Measurements from ENCODE around the gene PTPN11. TPM values are rescaled to one million over a fixed set of nuclear protein-coding genes. Genes with fewer than 3 reads are reported as not detected.

The PTPN11 gene
- total and polyA plus RNA-seq, 2 donors (not counting 3 experiments of a cell fraction or from before 2014, with no cell fraction given) = 36.5 to 107 TPM

DNA sequence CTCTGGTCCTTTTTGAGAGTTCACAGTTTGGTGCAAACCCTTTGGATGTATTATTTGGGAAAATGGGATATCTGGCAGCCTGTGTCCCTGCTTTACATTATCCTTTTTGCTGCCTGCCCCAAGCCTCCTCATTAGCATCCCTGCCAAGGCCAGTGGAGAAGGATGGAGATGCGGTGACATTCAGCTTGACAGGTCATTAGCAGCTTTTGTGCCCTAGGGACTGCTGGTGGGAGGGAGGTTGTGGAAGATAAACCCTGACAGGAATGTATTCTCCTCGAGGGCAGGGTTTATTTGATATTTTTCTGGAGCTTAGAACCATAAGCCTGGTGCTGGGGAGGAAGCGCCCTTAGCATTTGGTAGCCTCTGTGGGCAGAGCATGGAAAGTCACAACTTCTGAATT lies 49.3 kb downstream of the PTPN11 start:
- Histone ChIP-seq H3K9me1 (replicated peaks; ENCODE audit: control insufficient read depth, extremely low read depth, insufficient read depth, low read length) (no peaks in the 10 kb centered on the region), H4K20me1 (replicated peaks; ENCODE audit: control insufficient read depth, extremely low read depth, insufficient read depth, low read length) (no peaks in the 10 kb centered on the region), H3K9me3 (replicated peaks; ENCODE audit: control insufficient read depth, insufficient read depth, low read length) (no peaks in the 10 kb centered on the region), H3K79me2 (ENCODE audit: control insufficient read depth, insufficient read depth, low read length) (no peaks in the 10 kb centered on the region), H3K4me2 (ENCODE audit: insufficient read depth, low read length) (no peak overlapping the region), H3K36me3 (ENCODE audit: control insufficient read depth in 2 of 2, extremely low read depth in 1 of 2, insufficient read depth in 2 of 2, low read length in 2 of 2) (peaks cover 5 to 7% of the 10 kb centered on the region in 2 experiments), H3K9ac (replicated peaks; ENCODE audit: extremely low read depth, insufficient read depth, low read length) (no peak overlapping the region), H3K4me1 (ENCODE audit: control insufficient read depth, extremely low read depth, insufficient read depth, low read length) (no peaks in the 10 kb centered on the region), H2AFZ (ENCODE audit: low read depth, low read length) (no peak overlapping the region), H3K27me3 (ENCODE audit: control insufficient read depth in 2 of 2, insufficient read depth in 2 of 2, low read length in 2 of 2) (no peaks in the 10 kb centered on the region), H3K4me3 (replicated peaks in 1 of 3; ENCODE audit: insufficient read depth in 1 of 3, low read depth in 1 of 3, low read length in 3 of 3) (no peak overlapping the region), H3K27ac (ENCODE audit: insufficient read depth, low read depth, low read length) (no peak overlapping the region)
- intact Hi-C loops (cut with micrococcal nuclease) = no loop called here
- no peak for TF ChIP-seq GATA2 (IDR thresholded peaks at IDR 0.05; ENCODE audit: insufficient read depth, insufficient read length, low read depth, low read length)
- TF ChIP-seq EZH2 (IDR thresholded peaks at IDR 0.05; ENCODE audit: borderline replicate concordance, low read depth, low read length, severe bottlenecking) = no peak
- no peak for TF ChIP-seq MAX (IDR thresholded peaks at IDR 0.05; ENCODE audit: insufficient read depth, insufficient read length)
- no peak for TF ChIP-seq FOS (IDR thresholded peaks at IDR 0.05; ENCODE audit: borderline replicate concordance, insufficient read depth, low read length)
- no peak for TF ChIP-seq MYC (IDR thresholded peaks at IDR 0.05; ENCODE audit: low read depth, low read length)
- no peak for TF ChIP-seq POLR2AphosphoS5 (IDR thresholded peaks at IDR 0.05; ENCODE audit: insufficient read depth, low read depth, low read length)
- TF ChIP-seq POLR2A (IDR thresholded peaks at IDR 0.05; ENCODE audit: low read depth, low read length) = no peak
- no peak for TF ChIP-seq JUN (IDR thresholded peaks at IDR 0.05; ENCODE audit: borderline replicate concordance, insufficient read depth, insufficient read length, low read depth)
- TF ChIP-seq, protein P1, sequence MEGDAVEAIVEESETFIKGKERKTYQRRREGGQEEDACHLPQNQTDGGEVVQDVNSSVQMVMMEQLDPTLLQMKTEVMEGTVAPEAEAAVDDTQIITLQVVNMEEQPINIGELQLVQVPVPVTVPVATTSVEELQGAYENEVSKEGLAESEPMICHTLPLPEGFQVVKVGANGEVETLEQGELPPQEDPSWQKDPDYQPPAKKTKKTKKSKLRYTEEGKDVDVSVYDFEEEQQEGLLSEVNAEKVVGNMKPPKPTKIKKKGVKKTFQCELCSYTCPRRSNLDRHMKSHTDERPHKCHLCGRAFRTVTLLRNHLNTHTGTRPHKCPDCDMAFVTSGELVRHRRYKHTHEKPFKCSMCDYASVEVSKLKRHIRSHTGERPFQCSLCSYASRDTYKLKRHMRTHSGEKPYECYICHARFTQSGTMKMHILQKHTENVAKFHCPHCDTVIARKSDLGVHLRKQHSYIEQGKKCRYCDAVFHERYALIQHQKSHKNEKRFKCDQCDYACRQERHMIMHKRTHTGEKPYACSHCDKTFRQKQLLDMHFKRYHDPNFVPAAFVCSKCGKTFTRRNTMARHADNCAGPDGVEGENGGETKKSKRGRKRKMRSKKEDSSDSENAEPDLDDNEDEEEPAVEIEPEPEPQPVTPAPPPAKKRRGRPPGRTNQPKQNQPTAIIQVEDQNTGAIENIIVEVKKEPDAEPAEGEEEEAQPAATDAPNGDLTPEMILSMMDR (IDR thresholded peaks at IDR 0.05; ENCODE audit: extremely low read depth in 1 of 2, insufficient read depth in 1 of 2, low read depth in 1 of 2, low read length in 2 of 2) = no peak
- dilution Hi-C loops (cut with MboI; ENCODE audit: extremely low pct_ligation_motif_present, low sequenced_read_pairs) = no loop called here
- no peak for FAIRE-seq
- no peak for DNase-seq (ENCODE audit: low read depth, low spot score)
- ChIA-PET POLR2A (no interaction called here), CTCF (no interaction called here)
- no TSS peak for BruUV-seq (replicated peaks)
